Parathyroid adenoma (tissue), 2 donors: Measurements from ENCODE around the gene FLT3LG.

Experiments
- H2AFZ ChIP-seq: fragments of 300-600 bp; sonication (generic); one replicate; pipeline ENCODE4 v1.7.0; 2017; ENCODE audit warnings: antibody characterized with exemption, mild to moderate bottlenecking
- H3K27ac ChIP-seq: fragments of 300-600 bp; sonication (generic); one replicate; pipeline ENCODE4 v1.7.0; 2017
- H3K27me3 ChIP-seq: fragments of 300-600 bp; sonication (generic); one replicate; pipeline ENCODE4 v1.7.0; 2017; ENCODE audit warnings: low read length; ENCODE audit not compliant: control insufficient read depth, insufficient read depth
- H3K36me3 ChIP-seq: fragments of 300-600 bp; sonication (generic); one replicate; pipeline ENCODE4 v1.7.0; 2017; ENCODE audit warnings: low read length; ENCODE audit not compliant: control insufficient read depth, insufficient read depth
- H3K4me1 ChIP-seq: fragments of 300-600 bp; sonication (generic); one replicate; pipeline ENCODE4 v1.7.0; 2017; ENCODE audit warnings: control low read depth
- H3K4me2 ChIP-seq: fragments of 300-600 bp; sonication (generic); one replicate; pipeline ENCODE4 v1.7.0; 2017; ENCODE audit warnings: low read length
- H3K4me3 ChIP-seq: fragments of 300-600 bp; sonication (generic); one replicate; pipeline ENCODE4 v1.7.0; 2017; ENCODE audit warnings: low read depth, low read length
- H3K79me2 ChIP-seq: fragments of 300-600 bp; sonication (generic); one replicate; pipeline ENCODE4 v1.7.0; 2017; ENCODE audit warnings: control low read depth
- H3K9ac ChIP-seq: fragments of 300-600 bp; sonication (generic); one replicate; pipeline ENCODE4 v1.7.0; 2017; ENCODE audit warnings: mild to moderate bottlenecking
- H3K9me3 ChIP-seq: fragments of 300-600 bp; sonication (generic); one replicate; pipeline ENCODE4 v1.7.0; 2017; ENCODE audit warnings: low read length; ENCODE audit not compliant: control insufficient read depth
- TF ChIP-seq, protein P1 (sequence below): fragments of 300-600 bp; sonication (generic); IDR thresholded peaks from one replicate; pipeline ENCODE4 v1.7.0; 2017; ENCODE audit warnings: antibody characterized with exemption, mild to moderate bottlenecking
- donor health status: primary hyperparathyroidism.

Gene FLT3LG

DNA sequence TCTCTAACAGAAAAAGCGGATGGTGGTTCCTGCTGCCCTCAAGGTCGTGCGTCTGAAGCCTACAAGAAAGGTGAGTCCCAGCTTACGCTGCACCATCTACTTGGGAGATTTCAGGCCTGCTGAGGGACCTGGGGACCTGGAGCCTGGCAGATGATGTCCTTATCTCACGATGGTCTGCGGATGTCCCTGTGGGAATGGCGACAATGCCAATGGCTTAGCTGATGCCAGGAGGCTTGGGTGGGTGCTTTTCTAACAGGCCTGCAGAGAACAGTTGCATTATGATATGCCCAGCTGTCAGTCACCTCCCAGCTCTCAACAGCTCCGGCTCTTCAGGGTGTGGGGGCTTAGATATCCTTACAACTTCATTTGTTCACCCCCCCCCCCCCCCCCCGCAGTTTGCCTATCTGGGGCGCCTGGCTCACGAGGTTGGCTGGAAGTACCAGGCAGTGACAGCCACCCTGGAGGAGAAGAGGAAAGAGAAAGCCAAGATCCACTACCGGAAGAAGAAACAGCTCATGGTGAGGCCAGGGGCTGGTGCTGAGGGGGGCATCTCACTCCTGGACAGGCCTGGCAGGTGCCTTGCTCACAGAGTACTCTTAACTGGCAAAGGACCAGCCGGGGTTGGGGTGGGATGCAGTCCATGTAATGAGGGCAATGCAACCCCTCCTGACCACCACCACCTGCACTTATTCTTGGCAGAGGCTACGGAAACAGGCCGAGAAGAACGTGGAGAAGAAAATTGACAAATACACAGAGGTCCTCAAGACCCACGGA is 17.2 kb downstream of the FLT3LG start:
- no peaks in the 10 kb centered on the region for H3K9me3 ChIP-seq
- H3K36me3 ChIP-seq, result no peaks in the 10 kb centered on the region
- H3K79me2 ChIP-seq, result peaks cover 31% of the 10 kb centered on the region
- H3K4me1 ChIP-seq, result peaks cover 13% of the 10 kb centered on the region
- H3K4me3 ChIP-seq, result no peak overlapping the region
- no peaks in the 10 kb centered on the region for H3K27me3 ChIP-seq
- TF ChIP-seq, protein P1, sequence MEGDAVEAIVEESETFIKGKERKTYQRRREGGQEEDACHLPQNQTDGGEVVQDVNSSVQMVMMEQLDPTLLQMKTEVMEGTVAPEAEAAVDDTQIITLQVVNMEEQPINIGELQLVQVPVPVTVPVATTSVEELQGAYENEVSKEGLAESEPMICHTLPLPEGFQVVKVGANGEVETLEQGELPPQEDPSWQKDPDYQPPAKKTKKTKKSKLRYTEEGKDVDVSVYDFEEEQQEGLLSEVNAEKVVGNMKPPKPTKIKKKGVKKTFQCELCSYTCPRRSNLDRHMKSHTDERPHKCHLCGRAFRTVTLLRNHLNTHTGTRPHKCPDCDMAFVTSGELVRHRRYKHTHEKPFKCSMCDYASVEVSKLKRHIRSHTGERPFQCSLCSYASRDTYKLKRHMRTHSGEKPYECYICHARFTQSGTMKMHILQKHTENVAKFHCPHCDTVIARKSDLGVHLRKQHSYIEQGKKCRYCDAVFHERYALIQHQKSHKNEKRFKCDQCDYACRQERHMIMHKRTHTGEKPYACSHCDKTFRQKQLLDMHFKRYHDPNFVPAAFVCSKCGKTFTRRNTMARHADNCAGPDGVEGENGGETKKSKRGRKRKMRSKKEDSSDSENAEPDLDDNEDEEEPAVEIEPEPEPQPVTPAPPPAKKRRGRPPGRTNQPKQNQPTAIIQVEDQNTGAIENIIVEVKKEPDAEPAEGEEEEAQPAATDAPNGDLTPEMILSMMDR, result no peak
- no peak overlapping the region for H3K27ac ChIP-seq
- H3K9ac ChIP-seq, result no peak overlapping the region
- no peak overlapping the region for H3K4me2 ChIP-seq
- no peak overlapping the region for H2AFZ ChIP-seq

DNA sequence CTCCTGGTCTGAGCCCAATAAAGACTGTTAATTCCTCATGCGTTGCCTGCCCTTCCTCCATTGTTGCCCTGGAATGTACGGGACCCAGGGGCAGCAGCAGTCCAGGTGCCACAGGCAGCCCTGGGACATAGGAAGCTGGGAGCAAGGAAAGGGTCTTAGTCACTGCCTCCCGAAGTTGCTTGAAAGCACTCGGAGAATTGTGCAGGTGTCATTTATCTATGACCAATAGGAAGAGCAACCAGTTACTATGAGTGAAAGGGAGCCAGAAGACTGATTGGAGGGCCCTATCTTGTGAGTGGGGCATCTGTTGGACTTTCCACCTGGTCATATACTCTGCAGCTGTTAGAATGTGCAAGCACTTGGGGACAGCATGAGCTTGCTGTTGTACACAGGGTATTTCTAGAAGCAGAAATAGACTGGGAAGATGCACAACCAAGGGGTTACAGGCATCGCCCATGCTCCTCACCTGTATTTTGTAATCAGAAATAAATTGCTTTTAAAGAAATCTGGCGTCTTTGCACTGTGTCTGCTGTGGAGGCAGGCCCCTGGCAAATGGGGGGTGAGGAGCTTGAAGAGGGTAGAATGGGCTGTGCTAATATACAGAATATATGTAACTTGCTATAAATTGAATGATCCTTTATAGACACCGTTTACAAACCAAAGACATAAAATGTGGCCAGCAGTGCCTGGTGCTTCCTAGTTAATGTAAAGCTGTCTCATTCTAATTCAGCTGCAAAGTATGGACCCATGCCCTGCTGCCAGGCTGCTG is 18.0 kb downstream of the FLT3LG start:
- H3K4me3 ChIP-seq, result no peak overlapping the region
- H3K4me1 ChIP-seq, result peaks cover 13% of the 10 kb centered on the region
- no peak overlapping the region for H2AFZ ChIP-seq
- peaks cover 31% of the 10 kb centered on the region for H3K79me2 ChIP-seq
- no peak overlapping the region for H3K4me2 ChIP-seq
- TF ChIP-seq, protein P1, result no peak
- H3K36me3 ChIP-seq, result no peaks in the 10 kb centered on the region
- no peaks in the 10 kb centered on the region for H3K9me3 ChIP-seq
- H3K9ac ChIP-seq, result no peak overlapping the region
- H3K27ac ChIP-seq, result no peak overlapping the region
- H3K27me3 ChIP-seq, result no peaks in the 10 kb centered on the region

DNA sequence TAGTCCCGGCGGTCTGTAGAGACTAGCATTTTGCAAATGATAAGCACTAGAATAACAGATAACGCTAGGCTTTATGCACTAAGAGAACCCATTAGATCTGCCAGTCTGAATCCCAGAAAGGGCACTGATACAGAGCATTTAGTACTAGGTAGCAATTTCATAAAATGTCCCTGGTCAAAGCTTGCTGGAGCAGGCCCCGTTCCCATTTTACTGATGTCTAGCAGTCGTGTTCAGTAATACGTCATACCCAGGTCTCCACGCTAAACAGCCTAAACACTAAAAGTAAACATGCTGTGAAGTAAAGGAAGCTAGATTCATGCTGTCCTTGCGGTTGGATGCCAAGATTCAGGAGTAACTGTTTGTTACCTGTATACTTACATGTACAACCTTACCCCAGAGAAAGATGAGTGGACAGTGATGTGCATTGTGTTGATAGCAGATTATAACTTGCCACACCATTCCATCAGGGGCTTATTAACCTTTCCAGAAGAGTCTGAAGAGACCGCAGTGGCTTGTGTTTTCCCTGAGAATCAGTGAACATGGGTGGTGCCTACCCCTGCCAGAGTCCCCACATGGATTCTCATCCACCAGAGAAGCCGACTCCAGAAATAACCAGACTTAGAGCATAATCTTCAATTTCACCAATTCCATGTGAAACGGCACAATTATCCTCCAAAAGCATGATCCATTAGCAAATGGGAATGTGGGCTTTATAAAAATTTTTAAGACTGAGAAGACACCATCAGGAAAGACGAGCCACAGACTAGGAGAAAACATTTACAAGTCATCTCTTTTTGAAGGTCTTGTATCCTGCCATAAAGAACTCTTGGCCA is 18.8 kb downstream of the FLT3LG start:
- Histone ChIP-seq H3K4me2 (no peak overlapping the region), H3K9ac (no peak overlapping the region), H3K36me3 (no peaks in the 10 kb centered on the region), H3K27me3 (no peaks in the 10 kb centered on the region), H3K9me3 (no peaks in the 10 kb centered on the region), H3K27ac (no peak overlapping the region), H3K4me3 (no peak overlapping the region), H2AFZ (no peak overlapping the region), H3K79me2 (peaks cover 27% of the 10 kb centered on the region), H3K4me1 (peaks cover 19% of the 10 kb centered on the region)
- TF ChIP-seq, protein P1, result no peak

DNA sequence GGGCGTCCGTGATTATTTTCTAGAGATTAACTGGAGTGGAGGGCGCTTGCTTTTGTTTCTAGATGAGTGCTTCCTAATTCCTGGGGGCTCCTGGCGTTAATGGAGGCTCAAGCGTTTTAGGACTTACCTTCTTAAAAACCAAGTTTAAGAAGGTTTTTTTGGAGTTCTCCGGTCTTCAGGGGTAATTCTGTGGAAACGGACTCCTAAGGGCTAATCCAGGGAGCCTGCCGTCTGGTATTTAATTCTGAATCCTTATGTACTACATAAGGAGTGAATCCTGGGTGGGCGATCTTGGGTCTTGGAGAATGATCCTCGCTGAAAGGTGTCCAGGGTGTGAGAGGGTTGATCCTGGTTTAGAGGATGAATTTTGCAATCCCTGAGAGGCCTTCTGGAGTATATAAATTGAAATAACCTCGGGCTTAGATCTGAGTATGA is 22.6 kb downstream of the FLT3LG start:
- Histone ChIP-seq H3K79me2 (no peaks in the 10 kb centered on the region), H3K27me3 (no peaks in the 10 kb centered on the region), H3K4me1 (peaks cover 13% of the 10 kb centered on the region), H3K9ac (peak overlapping the region; percentile 95), H3K4me3 (peak overlapping the region; percentile 100), H2AFZ (peak overlapping the region; percentile 95), H3K4me2 (peak overlapping the region; percentile 77), H3K9me3 (no peaks in the 10 kb centered on the region), H3K36me3 (no peaks in the 10 kb centered on the region), H3K27ac (peak overlapping the region; percentile 94)
- TF ChIP-seq, protein P1, result no peak
